ENCODE results near the gene OR10H3.
"Not testable (repeated sequence)": the region's sequence is repeated elsewhere in the genome, so short reads cannot be mapped to it uniquely, and the experiment has no call there.

Gene OR10H3, protein sequence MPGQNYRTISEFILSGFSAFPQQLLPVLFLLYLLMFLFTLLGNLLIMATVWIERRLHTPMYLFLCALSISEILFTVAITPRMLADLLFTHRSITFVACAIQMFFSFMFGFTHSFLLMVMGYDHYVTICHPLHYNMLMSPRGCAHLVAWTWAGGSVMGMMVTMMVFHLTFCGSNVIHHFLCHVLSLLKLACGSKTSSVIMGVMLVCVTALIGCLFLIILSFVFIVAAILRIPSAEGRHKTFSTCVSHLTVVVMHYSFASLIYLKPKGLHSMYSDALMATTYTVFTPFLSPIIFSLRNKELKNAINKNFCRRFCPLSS

DNA sequence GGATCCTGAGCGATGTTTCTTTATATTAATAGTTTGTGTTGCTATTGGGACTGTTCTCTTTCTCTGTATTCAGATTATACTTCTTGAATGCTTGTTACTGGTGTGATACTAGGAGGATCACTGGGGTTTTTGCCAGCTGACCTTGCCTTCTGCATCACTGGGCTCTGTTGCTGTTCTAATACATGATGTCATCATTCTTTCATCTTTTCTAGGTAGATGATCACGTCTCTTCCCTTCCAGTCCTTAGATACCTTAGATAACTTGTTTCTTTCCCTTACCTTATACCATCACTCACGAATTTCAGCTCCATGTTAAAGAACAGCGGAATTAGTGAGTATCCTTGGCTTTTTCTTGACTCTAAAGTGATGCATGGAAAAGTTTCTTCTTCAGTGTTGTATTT is at the start of gene OR10H3:
Gene OR10H3, plus strand, starts transcription at position 264 of the 400 bp plus-strand sequence. CDS start 3,408 bp downstream, outside the sequence.
- DNase-seq (ENCODE audit: low spot score): no peak

DNA sequence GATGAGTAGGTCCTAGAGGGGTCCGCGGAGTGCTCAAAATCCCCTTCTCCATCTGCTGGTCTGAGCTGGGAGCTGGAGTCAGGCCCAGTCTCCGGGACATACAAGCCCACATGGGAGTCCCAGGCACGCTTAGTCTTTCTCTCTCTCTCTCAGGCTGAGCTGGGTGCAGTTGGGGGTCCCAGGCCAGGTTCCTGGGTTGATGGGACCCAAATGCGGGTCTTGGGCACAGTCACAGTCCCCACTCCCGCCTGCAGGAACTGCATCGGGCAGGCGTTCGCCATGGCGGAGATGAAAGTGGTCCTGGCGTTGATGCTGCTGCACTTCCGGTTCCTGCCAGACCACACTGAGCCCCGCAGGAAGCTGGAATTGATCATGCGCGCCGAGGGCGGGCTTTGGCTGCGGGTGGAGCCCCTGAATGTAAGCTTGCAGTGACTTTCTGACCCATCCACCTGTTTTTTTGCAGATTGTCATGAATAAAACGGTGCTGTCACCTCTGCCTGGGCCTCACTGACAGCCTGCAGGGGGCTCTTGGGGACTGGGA is 41.1 kb upstream of the OR10H3 start:
- no peak for DNase-seq (ENCODE audit: low spot score)

DNA sequence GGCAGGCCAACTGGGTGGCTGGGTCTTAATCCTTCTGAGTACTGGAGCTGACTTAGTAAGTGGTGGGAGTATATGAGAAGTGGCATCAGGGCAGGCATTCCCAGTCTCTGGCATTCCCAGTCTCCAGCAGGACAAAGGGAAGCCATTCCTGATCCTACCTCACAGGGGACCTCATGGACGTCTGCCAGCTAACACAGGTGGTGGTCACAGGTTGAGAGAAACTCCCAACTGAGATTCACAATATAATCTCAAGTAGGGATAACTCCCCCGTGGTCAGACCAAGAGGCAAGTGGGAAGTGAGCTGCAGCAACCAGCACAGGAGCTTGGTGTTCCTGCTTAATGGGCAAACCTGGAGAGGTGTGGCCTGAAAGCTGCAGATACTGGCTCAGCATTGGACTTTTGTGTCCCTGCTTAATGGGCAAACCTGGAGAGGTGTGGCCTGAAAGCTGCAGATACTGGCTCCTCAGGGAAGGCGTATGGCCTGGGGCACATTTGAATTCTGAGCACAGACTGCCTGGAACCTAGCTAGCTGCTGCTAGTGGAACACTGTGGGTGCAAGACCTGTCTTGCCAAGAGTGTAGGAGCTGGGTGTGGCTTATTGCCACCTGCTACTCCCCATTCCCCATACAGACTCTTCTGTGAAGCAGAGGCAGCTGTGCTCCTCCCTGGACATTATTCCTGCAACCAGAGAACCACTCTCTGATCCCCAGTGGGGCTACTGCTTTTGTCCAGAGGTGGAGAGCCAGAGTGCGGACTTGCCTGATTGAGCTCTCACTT is 35.8 kb upstream of the OR10H3 start:
- DNase-seq (ENCODE audit: low spot score): no peak

DNA sequence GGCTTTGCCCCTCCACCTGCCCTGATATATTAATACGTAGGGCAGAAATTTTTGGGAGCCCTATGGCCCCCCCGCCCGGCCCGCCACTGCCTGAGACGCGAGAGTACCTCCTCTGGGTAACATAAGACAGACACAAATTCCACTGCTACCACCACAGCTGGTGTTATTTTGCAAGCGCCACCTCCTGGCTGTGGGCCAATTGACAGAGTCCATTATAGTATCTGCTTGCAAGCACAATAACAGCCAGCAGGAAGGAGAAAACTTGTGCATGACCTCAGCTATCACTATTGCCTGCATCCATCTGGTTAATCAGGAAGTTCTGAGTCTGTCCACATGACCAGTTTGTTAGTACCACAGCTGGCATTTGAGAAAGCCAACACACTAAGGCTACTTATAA is 35.3 kb upstream of the OR10H3 start:
- peak; percentile 61 for DNase-seq (ENCODE audit: low spot score)

DNA sequence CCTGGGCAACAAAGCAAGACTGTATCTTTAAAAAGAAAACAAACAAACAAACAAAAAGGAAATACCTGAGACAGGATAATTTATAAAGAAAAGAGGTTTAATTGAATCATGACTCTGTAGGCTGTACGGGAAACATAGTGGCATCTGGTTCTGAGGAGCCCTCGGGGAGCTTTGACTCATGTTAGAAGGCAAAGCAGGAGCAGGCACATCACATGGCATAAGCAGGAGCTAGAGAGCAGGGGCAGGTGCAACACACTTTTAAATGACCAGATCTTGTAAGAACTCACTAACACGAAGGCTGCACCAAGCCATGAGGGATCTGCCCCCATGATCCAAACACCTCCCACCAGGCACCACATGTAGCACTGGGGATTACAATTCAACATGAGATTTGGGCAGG is 23.1 kb upstream of the OR10H3 start:
- no peak for DNase-seq (ENCODE audit: low spot score)

DNA sequence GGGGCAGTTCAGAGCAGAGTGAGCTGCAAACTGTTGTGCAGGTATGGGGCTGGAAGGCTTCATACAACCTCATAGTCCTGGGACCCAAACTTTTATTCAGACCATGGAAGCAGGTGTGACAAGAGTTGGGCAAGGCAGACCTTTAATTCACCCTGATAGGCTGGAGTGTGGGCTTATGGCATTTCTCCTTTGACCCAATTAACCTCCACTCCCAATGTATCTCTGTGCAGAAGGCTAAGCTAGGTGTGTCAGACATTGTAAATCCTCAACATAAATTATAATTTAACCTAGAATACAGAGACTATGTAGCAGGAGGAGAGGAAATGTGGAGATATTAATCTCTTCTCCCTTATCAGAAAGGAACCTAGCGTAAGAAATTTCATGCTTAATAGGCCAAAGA is 22.1 kb upstream of the OR10H3 start:
- no peak for DNase-seq (ENCODE audit: low spot score)

DNA sequence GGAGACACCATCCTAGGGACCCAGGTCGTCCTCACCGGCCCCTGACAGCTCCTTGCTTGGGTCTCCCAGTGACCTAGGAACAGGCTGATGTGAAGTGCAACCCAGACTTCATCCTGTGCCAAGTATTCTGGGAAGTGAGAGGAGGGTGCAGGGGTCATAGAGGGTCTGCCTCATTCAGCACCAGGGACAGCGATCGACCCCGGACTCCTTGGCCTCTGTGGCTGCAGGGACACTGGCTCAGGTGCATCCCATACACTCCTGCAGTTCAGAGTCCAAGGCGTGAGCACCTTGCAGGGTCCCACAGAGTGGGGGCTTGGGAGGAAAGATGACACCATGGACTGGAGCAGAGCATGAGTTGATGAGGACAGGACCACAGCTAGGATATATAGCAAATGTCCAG is 20.0 kb upstream of the OR10H3 start:
- DNase-seq (ENCODE audit: low spot score): no peak

DNA sequence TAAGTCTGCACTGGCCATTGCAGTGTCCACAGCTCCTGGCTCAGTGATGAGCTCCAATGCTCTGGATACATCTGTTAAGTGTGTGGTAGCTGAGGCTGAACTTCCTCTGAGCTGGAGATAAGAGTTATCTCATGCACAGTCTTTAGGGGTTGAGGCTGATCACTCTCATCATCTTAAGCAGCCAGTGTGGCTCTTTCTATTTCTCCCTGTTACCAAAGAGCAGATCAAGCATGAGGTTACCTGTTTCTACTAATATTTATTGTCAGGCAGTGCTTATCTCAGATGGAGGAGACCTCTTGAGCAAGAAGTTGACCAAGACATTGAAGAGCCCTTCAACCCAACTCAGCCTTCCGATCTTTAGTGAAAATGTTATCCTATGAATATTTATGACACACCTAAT is 16.5 kb upstream of the OR10H3 start:
- no peak for DNase-seq (ENCODE audit: low spot score)

DNA sequence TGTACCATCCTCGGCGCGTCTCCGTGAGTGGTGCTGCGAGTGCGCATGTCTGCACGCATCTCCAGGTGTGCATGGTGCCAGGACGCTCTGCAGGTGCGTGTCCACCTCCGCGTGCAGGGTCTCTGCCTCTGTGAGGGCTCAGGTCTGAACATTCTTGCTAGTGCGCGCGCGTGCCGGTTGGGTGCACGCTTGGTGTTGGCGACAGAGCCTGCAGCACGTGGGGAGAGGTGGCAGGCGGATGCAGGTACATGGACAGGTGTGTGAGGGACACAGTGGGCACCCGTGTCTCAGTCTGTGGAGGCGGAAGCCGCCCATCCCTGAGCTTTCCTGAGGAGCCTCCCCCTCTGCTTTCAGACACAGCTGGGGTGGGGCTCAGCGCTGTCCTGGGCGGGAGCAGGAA is 14.8 kb upstream of the OR10H3 start:
- no peak for DNase-seq (ENCODE audit: low spot score)

DNA sequence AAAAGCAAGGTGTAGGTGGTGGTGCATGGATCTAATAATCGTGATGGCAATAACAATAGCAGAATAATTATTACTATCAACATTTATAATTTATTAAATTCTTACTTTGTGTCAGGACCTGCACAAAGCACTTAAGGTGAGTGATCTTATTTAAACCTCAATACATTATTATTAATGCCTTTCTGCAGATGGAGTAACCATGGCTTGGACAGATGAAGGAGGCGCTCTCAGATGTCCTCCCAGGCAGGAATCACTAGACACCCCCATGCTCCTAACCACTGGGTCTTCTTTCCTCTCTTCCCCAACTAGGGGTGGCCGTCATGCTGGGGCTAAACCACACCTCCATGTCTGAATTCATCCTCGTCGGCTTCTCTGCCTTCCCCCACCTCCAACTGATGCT is 10.1 kb upstream of the OR10H3 start, which contains the start of gene OR10H2:
Gene OR10H2, plus strand, starts transcription at position 301 of the 400 bp plus-strand sequence. Its CDS starts 20 bp downstream, at position 321.
- DNase-seq (ENCODE audit: low spot score): no peak

DNA sequence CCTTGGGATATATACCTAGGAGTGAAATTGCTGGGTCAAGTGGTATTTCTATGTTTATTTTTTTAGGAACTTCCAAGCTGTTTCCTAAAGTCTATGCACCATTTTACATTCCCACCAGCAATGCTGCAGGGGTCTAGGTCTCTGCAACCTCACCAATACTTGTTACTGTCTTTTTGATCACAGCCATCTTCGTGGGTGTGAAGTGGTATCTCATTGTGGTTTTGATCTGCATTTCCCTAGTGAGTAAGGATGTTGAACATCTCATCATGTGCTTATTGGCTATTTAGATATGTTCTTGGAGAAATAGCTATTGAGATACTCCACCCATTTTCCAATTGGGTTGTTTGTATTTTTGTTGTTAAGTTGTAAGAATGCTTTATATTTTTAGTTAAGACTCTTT is 7.2 kb upstream of the OR10H3 start:
- no peak for DNase-seq (ENCODE audit: low spot score)

DNA sequence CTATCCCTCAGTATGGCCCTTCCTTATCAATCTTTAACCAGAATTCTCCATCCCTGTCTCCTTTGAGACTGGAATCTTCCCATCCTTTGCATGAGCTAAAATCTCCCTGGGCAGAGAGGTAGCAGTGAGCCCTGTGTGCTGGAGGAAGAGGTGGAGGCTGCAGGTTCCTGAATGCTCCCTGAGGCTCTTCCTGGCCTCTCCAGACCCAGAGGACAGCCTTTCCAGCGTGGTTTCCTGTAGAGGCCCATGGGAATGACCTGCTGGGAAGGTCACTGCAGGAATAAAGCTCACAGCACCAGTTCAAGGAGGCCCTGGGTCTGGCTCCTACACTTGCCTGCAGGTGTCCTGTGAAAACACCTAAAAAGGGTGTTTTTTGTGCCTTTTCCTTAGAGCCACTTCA is 5.4 kb upstream of the OR10H3 start:
- DNase-seq (ENCODE audit: low spot score): no peak

DNA sequence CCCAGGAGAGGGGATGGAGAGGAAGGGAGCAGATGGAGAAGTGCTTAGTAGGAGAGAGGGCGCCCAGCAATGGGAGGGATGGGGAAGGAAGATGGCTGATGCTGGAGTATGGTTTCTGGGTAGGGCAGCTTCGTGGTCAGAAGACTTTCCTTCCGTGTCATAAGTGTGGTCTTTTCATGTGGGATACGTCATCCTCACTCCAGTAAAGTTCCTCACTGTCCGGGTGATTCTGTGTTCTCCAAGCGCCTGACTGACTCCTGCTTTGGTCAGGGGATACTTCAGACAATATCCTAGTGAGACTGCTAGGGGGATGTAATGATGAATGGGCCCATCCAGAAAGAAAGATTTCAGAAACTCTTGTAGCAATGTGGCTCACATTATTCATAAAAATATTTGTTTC is 3.9 kb upstream of the OR10H3 start:
- no peak for DNase-seq (ENCODE audit: low spot score)

DNA sequence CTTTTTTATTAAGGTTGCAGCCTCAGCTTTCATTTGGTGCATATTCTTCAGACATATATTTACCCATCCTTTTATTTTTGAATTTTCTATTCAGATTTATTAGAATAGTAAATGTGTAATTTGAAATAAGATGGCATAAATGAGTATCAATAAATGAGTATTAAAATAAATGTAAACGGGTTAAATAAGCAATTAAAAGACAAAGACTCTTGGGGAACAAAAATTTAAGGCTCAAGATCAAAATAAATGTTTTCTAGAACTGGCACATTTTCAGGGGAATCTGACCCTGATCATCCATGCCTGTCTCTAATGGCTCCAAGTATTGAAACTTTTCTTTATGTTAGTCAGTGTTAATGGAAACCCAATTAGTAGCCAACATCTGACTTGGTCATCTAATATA is 3.0 kb downstream of the OR10H3 start:
- DNase-seq (ENCODE audit: low spot score): no peak

DNA sequence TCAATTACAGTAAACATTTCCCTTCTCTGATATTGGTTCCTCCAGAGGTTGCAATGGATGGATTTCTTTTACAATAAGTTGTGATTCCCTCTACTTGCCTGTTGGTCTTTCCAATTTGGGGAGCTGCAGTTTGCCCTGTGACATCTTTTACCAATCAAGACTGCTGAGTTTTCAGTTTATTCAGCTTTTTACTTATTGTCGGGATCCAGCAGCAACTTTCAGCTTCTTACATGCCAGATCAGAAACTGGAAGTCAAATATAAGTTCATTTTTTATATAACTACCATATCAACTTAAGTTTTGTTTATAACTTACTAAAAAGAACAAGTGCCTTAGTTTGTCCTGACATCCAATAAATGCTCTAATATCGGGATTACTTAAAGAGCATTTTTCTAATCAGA is 10.5 kb downstream of the OR10H3 start:
- DNase-seq (ENCODE audit: low spot score): no peak

DNA sequence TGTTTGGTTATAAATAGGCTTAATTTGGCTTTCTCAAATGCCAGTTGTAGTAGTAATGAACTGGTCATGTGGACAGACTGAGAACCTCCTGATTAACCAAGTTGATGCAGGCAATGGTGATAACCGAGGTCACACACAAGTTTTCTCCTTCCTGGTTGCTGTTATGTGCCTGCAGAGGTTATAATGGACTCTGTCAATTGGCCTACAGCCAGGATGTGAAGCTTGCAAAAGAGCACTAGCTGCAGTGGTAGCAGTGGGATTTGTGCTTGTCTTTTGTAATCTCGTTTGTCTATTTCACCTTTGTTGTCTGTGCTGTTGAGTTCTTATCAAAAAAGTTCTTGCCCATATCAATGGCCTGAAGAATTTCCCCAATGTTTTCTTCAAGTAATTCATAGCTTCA is 20.6 kb downstream of the OR10H3 start:
- no peak for DNase-seq (ENCODE audit: low spot score)

DNA sequence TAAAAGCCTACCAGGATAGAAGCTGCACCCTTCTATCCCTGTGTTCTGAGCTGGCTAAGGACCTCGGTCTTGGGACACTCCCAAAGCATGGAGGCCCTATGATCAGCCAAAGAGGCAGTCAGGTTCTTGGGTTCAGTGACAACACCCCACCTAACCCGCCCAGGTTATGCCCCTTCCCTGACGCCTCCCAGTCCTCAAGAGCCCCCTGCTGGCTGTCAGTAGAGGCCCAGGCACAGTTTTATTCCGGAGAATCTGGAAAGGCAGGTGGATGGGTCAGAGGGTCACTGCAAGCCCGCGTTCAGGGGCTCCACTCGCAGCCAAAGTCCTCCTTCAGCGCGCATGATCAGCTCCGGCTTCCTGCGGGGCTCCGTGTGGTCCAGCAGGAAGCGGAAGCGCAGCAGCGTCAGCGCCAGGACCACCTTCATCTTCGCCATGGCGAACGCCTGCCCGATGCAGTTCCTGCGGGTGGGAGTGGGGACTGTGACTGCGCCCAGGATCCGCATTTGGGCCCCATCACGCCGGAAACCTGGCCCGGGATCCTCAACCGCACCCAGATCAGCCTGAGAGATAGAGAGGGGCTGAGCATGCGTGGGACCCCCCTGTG is 22.3 kb downstream of the OR10H3 start:
- no peak for DNase-seq (ENCODE audit: low spot score)

DNA sequence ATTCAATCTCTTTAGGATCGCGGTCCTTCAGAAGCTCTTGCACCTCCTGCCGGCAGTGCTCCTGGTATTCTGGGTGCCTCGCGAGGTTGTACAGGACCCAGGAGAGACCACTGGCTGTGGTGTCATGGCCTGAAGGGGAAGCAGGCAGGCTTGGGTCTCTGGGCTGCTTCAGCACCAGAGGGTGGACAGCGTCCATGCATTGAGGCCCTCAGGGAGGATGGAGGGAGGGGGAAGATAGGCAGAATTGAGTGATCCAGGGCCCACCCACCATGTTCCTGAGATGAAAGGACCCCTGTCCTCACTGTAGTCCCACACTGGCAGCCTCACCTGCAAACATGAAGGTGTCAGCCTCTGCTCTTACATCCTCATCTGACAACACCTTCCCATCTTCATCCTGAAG is 31.8 kb downstream of the OR10H3 start:
- no peak for DNase-seq (ENCODE audit: low spot score)

DNA sequence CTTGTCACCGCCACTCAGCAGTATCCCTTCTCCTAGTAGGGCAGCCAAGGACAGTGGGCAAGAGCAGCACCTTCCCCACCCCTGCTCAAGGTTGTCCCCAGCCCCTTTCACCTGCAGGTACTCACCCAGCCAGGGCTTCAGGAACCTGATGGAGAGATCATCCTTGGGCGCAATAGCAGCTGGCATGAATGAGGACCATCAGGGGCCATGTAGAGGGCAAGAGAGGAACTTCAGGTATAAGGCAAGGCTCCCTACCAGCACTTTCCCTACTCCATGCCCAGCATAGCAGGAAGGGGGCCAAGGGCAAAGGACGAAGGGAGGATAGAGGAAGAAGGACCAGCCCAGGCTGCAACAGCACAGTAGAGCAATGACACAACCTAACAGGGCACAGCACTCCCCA is 36.4 kb downstream of the OR10H3 start:
- not testable (repeated sequence) for DNase-seq (ENCODE audit: low spot score)

DNA sequence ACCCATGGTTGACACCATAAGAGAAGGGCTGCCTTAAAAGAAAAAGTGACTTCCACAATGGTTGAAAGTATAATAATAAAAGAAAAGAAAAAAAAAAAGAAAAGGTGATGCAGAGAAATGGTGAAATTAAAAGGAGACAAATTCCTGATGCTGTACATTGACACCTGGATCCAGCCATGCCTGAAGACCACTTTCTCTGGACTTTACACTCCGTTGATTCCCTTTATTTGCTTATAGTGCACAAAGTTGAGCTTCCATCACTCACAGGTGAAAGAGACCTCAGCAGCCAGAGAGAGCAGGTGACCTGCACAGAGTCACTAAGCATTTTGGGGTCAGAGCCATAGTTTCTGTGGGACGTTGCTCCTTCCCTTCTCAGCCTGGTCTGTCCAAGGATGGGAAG is 37.5 kb downstream of the OR10H3 start:
- DNase-seq (ENCODE audit: low spot score): no peak

DNA sequence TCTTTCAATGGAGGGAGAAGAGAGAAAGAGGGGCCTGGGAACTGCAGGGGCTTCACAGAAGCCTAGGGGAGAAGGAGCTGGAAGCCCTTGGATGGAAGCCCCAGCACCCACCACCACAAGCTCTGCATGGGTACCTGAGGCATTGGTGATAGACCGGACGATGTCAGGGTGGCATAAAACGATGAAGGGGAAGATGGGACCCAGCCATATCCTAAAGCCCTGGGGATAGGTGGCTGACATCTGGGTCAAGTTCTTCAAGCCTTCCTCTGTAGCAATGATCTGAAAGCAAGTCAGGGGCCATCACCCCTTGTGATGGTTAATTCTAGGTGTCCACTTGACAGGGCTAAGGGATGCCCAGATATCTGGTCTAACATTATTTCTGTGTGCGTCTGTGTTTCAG is 38.5 kb downstream of the OR10H3 start:
- DNase-seq (ENCODE audit: low spot score): no peak

DNA sequence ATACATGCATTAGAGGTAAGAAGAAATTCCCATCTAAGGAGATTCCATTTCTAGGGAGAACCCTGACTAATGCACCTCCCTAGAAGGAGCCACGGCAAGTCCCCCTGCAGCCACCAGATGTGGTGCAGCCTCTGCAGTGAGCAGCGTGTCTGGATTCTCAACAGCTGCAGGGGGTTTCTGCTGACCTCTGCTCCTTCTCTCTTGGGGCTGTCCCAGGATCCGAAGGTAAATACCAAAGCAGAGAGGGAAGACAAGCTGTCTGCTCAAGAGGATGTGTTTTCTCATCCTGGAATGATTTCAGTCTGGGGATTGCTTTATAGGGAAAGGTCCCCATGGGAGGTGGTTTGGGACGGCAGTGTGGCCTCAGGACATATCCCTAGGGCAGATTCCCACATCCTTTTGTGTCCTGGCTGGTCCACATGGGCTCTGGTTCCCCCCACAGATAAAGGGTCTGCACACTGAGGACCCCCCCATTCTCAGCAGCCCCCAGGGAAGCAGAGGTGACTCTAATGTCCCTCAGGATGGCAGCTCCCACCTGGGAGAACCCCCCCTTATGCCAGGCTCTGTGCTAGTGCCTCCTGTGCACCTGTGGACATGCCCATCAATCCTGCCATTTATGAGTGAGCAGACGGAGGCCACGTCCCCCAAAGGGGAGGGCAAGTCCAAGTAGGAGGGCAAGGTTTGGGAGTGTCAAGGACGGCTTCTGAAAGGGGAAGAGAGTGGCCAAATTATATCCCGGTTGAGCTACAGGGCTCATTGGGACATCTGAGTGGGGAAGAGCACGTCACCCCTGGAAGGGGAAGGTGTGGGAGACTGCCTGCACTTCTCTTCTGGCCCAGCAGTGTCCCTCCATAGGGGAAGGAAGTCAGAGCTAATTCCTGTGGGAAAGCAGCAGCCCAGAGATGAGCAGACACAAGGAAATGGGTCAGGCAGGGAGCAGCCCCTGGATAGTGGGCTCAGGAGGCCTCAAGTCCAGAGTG is 39.5 kb downstream of the OR10H3 start:
- DNase-seq (ENCODE audit: low spot score): no peak
